ENCODE data around the gene FAM240B. TPM values are rescaled to one million over a fixed set of nuclear protein-coding genes. Genes with fewer than 3 reads are reported as not detected.

The FAM240B gene
- polyA plus RNA-seq, 1 donor from 2014 or later: not detected

DNA sequence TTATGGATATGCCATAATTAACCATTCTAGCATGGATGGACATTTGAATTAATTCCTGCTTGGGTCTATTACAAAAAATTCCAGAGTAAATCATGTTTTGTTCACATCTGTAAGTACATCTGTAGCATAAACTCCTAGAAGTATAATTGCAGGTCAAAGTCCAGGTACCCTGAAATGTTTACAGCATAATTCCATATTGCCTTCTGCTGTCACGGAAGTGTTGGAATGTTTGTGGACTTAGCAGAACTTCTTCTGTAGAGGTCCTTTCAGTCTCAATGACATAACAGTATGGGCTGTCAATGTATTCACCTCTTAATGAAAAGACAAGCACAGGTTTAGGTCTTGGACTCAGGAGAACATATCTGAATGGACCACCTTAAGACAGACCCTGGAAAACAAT, 1.8 kb downstream of the FAM240B start:
- Histone ChIP-seq H3K27me3 (ENCODE audit: insufficient read depth, low read depth, low read length) (no peaks in the 10 kb centered on the region), H3K4me3 (ENCODE audit: low read length) (no peak overlapping the region), H3K4me2 (ENCODE audit: low read length) (no peak overlapping the region), H3K79me2 (replicated peaks; ENCODE audit: insufficient read depth, low read length) (no peaks in the 10 kb centered on the region), H3K9me3 (ENCODE audit: low read length) (no peaks in the 10 kb centered on the region), H3K27ac (ENCODE audit: low read length) (no peak overlapping the region), H2AFZ (ENCODE audit: low read depth, low read length) (no peak overlapping the region), H4K20me1 (ENCODE audit: insufficient read depth) (no peaks in the 10 kb centered on the region), H3F3A (ENCODE audit: insufficient read depth, low read length, poor library complexity, severe bottlenecking) (no peaks in the 10 kb centered on the region), H3K36me3 (ENCODE audit: insufficient read depth, low read length) (no peaks in the 10 kb centered on the region), H3K9me2 (ENCODE audit: insufficient read depth, low read length) (no peaks in the 10 kb centered on the region), H3K9ac (ENCODE audit: low read length) (no peak overlapping the region)
- TF ChIP-seq SMC3 (conservative IDR thresholded peaks at IDR 0.05; ENCODE audit: poor library complexity): no peak
- TF ChIP-seq, protein P1, sequence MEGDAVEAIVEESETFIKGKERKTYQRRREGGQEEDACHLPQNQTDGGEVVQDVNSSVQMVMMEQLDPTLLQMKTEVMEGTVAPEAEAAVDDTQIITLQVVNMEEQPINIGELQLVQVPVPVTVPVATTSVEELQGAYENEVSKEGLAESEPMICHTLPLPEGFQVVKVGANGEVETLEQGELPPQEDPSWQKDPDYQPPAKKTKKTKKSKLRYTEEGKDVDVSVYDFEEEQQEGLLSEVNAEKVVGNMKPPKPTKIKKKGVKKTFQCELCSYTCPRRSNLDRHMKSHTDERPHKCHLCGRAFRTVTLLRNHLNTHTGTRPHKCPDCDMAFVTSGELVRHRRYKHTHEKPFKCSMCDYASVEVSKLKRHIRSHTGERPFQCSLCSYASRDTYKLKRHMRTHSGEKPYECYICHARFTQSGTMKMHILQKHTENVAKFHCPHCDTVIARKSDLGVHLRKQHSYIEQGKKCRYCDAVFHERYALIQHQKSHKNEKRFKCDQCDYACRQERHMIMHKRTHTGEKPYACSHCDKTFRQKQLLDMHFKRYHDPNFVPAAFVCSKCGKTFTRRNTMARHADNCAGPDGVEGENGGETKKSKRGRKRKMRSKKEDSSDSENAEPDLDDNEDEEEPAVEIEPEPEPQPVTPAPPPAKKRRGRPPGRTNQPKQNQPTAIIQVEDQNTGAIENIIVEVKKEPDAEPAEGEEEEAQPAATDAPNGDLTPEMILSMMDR (IDR thresholded peaks at IDR 0.05; ENCODE audit: poor library complexity, severe bottlenecking): no peak
- no peak for TF ChIP-seq MXI1 (conservative IDR thresholded peaks at IDR 0.05; ENCODE audit: poor library complexity, severe bottlenecking)
- no peak for TF ChIP-seq EP300 (conservative IDR thresholded peaks at IDR 0.05; ENCODE audit: poor library complexity, severe bottlenecking)
- TF ChIP-seq, protein P2, sequence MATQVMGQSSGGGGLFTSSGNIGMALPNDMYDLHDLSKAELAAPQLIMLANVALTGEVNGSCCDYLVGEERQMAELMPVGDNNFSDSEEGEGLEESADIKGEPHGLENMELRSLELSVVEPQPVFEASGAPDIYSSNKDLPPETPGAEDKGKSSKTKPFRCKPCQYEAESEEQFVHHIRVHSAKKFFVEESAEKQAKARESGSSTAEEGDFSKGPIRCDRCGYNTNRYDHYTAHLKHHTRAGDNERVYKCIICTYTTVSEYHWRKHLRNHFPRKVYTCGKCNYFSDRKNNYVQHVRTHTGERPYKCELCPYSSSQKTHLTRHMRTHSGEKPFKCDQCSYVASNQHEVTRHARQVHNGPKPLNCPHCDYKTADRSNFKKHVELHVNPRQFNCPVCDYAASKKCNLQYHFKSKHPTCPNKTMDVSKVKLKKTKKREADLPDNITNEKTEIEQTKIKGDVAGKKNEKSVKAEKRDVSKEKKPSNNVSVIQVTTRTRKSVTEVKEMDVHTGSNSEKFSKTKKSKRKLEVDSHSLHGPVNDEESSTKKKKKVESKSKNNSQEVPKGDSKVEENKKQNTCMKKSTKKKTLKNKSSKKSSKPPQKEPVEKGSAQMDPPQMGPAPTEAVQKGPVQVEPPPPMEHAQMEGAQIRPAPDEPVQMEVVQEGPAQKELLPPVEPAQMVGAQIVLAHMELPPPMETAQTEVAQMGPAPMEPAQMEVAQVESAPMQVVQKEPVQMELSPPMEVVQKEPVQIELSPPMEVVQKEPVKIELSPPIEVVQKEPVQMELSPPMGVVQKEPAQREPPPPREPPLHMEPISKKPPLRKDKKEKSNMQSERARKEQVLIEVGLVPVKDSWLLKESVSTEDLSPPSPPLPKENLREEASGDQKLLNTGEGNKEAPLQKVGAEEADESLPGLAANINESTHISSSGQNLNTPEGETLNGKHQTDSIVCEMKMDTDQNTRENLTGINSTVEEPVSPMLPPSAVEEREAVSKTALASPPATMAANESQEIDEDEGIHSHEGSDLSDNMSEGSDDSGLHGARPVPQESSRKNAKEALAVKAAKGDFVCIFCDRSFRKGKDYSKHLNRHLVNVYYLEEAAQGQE (IDR thresholded peaks at IDR 0.05; ENCODE audit: borderline replicate concordance): no peak
- TF ChIP-seq EZH2 (IDR thresholded peaks at IDR 0.05; ENCODE audit: borderline replicate concordance, insufficient read depth, low read length, poor library complexity, severe bottlenecking): no peak
- no peak for TF ChIP-seq RAD21 (conservative IDR thresholded peaks at IDR 0.05)

DNA sequence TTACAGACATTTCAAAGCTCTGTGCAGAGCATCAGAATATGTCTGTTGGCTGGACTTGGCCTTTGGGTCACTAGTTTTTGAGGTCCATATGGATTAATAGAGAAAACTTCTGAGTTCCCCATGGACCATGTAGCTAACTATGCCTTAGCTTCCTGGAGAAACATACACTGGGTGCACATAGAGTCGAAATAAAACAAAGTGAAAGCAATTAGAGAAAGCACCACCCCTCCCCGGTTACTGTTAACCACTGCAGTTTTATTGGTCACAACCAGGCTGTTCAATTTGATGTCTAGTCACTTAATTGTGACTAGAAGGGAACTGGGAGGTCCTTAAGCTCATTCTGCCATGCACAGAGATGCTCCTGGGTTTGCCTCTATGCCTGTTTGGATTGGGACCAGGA, 4.2 kb downstream of the FAM240B start:
- TF ChIP-seq EZH2 (IDR thresholded peaks at IDR 0.05; ENCODE audit: borderline replicate concordance, insufficient read depth, low read length, poor library complexity, severe bottlenecking) (no peak), EP300 (conservative IDR thresholded peaks at IDR 0.05; ENCODE audit: poor library complexity, severe bottlenecking) (no peak), TAF1 (IDR thresholded peaks at IDR 0.05; ENCODE audit: low read depth) (no peak), RAD21 (conservative IDR thresholded peaks at IDR 0.05) (no peak), MXI1 (conservative IDR thresholded peaks at IDR 0.05; ENCODE audit: poor library complexity, severe bottlenecking) (no peak)
- TF ChIP-seq, protein P2 (IDR thresholded peaks at IDR 0.05; ENCODE audit: borderline replicate concordance): no peak
- H3K9me2 ChIP-seq (ENCODE audit: insufficient read depth, low read length): no peaks in the 10 kb centered on the region
- H3K9ac ChIP-seq (ENCODE audit: low read length): no peak overlapping the region
- no peak overlapping the region for H2AFZ ChIP-seq (ENCODE audit: low read depth, low read length)
- H3K36me3 ChIP-seq (ENCODE audit: insufficient read depth, low read length): no peaks in the 10 kb centered on the region
- no peaks in the 10 kb centered on the region for H3F3A ChIP-seq (ENCODE audit: insufficient read depth, low read length, poor library complexity, severe bottlenecking)
- H4K20me1 ChIP-seq (ENCODE audit: insufficient read depth): no peaks in the 10 kb centered on the region
- no peak overlapping the region for H3K4me2 ChIP-seq (ENCODE audit: low read length)
- no peak overlapping the region for H3K27ac ChIP-seq (ENCODE audit: low read length)
- no peaks in the 10 kb centered on the region for H3K79me2 ChIP-seq (replicated peaks; ENCODE audit: insufficient read depth, low read length)
- no peaks in the 10 kb centered on the region for H3K27me3 ChIP-seq (ENCODE audit: insufficient read depth, low read depth, low read length)
- no peaks in the 10 kb centered on the region for H3K9me3 ChIP-seq (ENCODE audit: low read length)
- H3K4me3 ChIP-seq (ENCODE audit: low read length): no peak overlapping the region

Measured in neural cell (in vitro differentiated cells).